ENCODE results near the gene DDC. TPM values are rescaled to one million over a fixed set of nuclear protein-coding genes. Genes with fewer than 3 reads are reported as not detected.

DDC gene
- total RNA-seq, 5 donors from 2014 or later (not counting 1 experiment from before 2014, with no cell fraction given), result not detected

DNA sequence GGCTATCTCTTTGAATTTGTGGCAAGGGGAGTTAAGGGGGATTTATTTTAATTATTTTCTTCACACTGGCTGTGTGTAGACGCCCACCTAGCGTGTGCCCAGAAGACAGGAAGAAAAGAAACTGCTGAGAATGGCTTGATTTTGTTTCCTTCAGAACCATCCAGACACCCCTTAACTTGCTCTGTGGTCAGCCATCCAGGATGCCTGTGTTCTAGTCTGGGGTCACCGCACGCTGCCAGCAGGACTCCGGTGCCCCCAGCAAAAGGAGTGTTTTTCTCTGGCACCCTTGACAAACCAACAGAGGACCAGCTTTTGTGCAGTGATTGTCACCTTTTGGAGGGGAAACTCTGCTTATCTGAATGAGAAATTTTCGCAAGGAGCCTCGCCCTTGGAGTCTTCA is 5.3 kb downstream of the DDC start:
- ChIA-PET CTCF (interaction anchor here in 1 of 2 donors (0.6 kb wide), 1 partner anchor 25 kb away, joined by 4 read pairs; no protein-coding TSS in a partner anchor), POLR2A (no interaction called here)
- ATAC-seq (replicated peaks in 1 of 4), result no peak
- Histone ChIP-seq H3K27ac (ENCODE audit: low read length) (no peak overlapping the region), H3K4me3 (ENCODE audit: control insufficient read depth in 1 of 2, extremely low read depth in 1 of 2, low read length in 1 of 2) (no peak overlapping the region), H3K4me1 (ENCODE audit: control insufficient read depth in 1 of 2, extremely low read depth in 1 of 2, insufficient read depth in 2 of 2, low read length in 2 of 2) (no peaks in the 10 kb centered on the region), H3K36me3 (ENCODE audit: control insufficient read depth in 2 of 2, extremely low read depth in 1 of 2, insufficient read depth in 1 of 2, low read length in 1 of 2) (no peaks in the 10 kb centered on the region), H3K9me3 (no peaks in the 10 kb centered on the region), H3K27me3 (replicated peaks in 1 of 2; ENCODE audit: control insufficient read depth in 2 of 2, extremely low read depth in 1 of 2, insufficient read depth in 2 of 2, low read length in 1 of 2) (peaks cover 0 to 40% of the 10 kb centered on the region in 2 experiments)
- Mint-ChIP-seq H3K4me1 (no peaks in the 10 kb centered on the region), H3K4me3 (no peak overlapping the region), H3K36me3 (no peaks in the 10 kb centered on the region), H3K27ac (no peak overlapping the region), H3K9me3 (no peaks in the 10 kb centered on the region), H3K27me3 (peaks cover 36 to 45% of the 10 kb centered on the region in 2 donors)
- 42% methylated on average over 4 of the region's 7 CpGs for WGBS (ENCODE audit: insufficient coverage)
- DNase-seq, result no peak

DNA sequence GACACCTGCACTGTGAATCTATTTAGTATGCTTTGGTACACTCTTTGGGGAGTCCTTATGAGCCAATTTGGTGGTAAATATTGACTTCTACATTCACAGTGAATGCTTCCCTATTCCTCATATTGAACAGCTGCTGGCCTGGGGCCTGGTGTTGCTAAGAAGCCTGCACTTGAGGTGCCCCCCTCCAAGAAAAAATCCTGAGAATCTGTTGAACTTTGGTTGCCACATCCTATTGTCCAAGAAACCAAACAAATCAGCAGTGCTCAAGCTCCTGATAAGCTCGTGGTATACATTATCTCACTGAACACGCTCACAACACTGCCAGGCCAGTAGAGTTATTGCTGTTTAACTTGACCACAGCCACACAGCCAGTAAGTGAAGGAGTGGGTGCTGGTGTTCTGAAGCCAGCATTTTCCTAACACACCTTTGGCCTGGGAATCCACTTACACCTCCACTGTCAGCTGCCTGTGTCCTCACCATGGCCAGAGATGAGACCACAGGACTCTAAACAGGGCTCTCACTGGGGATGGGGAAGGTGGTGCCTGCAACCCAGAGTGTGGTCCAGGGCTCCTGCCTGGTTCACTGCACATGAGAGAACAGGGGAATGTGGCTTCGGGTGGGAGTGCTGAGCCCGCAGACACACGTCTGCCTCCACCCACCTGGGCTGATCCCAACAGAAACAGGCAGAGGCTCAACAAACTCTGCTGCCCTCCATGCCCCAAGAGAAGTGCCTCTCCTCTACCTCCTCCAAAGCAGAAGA is 6.7 kb downstream of the DDC start:
- Histone ChIP-seq H3K27me3 (replicated peaks in 1 of 2; ENCODE audit: control insufficient read depth in 2 of 2, extremely low read depth in 1 of 2, insufficient read depth in 2 of 2, low read length in 1 of 2) (peaks cover 0 to 39% of the 10 kb centered on the region in 2 experiments), H3K9me3 (no peaks in the 10 kb centered on the region), H3K4me3 (ENCODE audit: control insufficient read depth in 1 of 2, extremely low read depth in 1 of 2, low read length in 1 of 2) (no peak overlapping the region), H3K4me1 (ENCODE audit: control insufficient read depth in 1 of 2, extremely low read depth in 1 of 2, insufficient read depth in 2 of 2, low read length in 2 of 2) (no peaks in the 10 kb centered on the region), H3K36me3 (ENCODE audit: control insufficient read depth in 2 of 2, extremely low read depth in 1 of 2, insufficient read depth in 1 of 2, low read length in 1 of 2) (no peaks in the 10 kb centered on the region), H3K27ac (ENCODE audit: low read length) (no peak overlapping the region)
- Mint-ChIP-seq H3K36me3 (no peaks in the 10 kb centered on the region), H3K4me1 (no peaks in the 10 kb centered on the region), H3K27me3 (peaks cover 32 to 35% of the 10 kb centered on the region in 2 donors), H3K9me3 (no peaks in the 10 kb centered on the region), H3K4me3 (no peak overlapping the region), H3K27ac (no peak overlapping the region)
- ChIA-PET POLR2A (no interaction called here), CTCF (interaction anchor here in 1 of 2 donors (0.5 kb wide), 1 partner anchor 813 kb away, joined by 5 read pairs; no protein-coding TSS in a partner anchor)
- ATAC-seq (replicated peaks in 1 of 4) (no peak), DNase-seq (no peak)
- 60% methylated on average over 2 of the region's 5 CpGs for whole genome bisulfite sequencing (ENCODE audit: insufficient coverage)

DNA sequence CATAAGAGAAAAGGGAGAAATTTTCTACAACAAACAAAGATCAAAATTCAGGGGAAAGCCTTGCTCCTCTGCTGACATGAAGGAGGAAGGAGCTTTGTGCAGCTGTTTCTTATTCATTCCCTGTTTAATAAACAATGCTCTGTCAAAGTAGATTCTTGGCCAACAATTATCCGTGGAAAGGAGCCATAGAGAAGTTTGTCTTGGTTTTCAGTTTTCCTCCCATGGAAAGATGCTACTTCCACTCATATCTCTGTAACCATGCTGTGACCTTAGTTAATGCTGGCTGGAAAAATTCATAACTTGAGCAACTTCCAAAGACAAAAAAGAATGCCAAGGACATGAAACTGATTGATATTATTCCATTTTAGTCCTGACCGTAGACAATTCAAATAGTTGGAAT is 8.1 kb downstream of the DDC start:
- H3K27ac Mint-ChIP-seq, result no peak overlapping the region
- H3K36me3 ChIP-seq (ENCODE audit: control insufficient read depth in 2 of 2, extremely low read depth in 1 of 2, insufficient read depth in 1 of 2, low read length in 1 of 2), result no peaks in the 10 kb centered on the region
- ChIA-PET POLR2A (no interaction called here), CTCF (no interaction called here)
- no peaks in the 10 kb centered on the region for H3K9me3 ChIP-seq
- peaks cover 40 to 43% of the 10 kb centered on the region in 2 donors for H3K27me3 Mint-ChIP-seq
- no peak overlapping the region for H3K4me3 Mint-ChIP-seq
- H3K27ac ChIP-seq (ENCODE audit: low read length), result no peak overlapping the region
- no CpG with 5 or more reads among the region's 2 CpGs for WGBS (ENCODE audit: insufficient coverage)
- ATAC-seq (replicated peaks in 1 of 4) (no peak), DNase-seq (no peak)
- no peaks in the 10 kb centered on the region for H3K4me1 Mint-ChIP-seq
- no peaks in the 10 kb centered on the region for H3K4me1 ChIP-seq (ENCODE audit: control insufficient read depth in 1 of 2, extremely low read depth in 1 of 2, insufficient read depth in 2 of 2, low read length in 2 of 2)
- H3K4me3 ChIP-seq (ENCODE audit: control insufficient read depth in 1 of 2, extremely low read depth in 1 of 2, low read length in 1 of 2), result no peak overlapping the region
- no peaks in the 10 kb centered on the region for H3K36me3 Mint-ChIP-seq
- no peaks in the 10 kb centered on the region for H3K9me3 Mint-ChIP-seq
- H3K27me3 ChIP-seq (replicated peaks in 1 of 2; ENCODE audit: control insufficient read depth in 2 of 2, extremely low read depth in 1 of 2, insufficient read depth in 2 of 2, low read length in 1 of 2), result peaks cover 0 to 43% of the 10 kb centered on the region in 2 experiments

DNA sequence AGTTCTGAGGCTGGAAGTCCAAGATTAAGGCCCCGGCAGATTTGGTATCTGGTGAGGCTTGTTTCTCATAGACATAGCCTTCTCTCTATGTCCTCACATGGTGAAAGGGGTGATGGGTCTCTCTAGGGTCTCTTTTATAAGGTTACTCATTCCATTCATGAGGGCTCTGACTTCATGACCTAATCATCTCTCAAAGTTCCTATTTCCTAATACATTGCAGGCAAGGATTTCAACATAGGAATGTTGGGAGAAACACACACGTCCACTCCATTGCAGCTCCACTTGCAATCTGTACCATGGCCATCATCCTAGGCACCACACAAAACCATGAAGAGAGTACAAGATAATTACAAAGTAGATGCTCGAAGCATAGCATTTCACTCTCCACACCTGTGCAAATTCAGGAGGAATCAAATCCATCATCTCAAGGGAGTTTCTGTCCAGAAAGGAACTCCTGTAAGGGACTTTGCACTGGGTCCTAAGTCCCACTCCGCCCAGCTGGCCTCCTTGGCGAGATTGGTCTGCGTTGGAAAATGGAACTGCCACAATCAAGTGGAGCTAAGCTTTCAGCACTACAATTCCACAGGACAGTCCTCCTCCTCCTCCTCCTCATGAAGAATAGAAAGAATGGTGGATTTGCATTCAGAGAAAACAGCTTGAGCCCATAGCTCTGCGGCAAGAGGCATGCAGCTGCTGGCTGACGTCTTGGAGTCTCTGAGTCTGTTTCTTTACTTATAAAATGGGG is 8.8 kb downstream of the DDC start:
- CTCF ChIA-PET, result interaction anchor here in 1 of 2 donors (0.6 kb wide), 1 partner anchor 331 kb away, joined by 3 read pairs; no protein-coding TSS in a partner anchor
- POLR2A ChIA-PET, result no interaction called here

DNA sequence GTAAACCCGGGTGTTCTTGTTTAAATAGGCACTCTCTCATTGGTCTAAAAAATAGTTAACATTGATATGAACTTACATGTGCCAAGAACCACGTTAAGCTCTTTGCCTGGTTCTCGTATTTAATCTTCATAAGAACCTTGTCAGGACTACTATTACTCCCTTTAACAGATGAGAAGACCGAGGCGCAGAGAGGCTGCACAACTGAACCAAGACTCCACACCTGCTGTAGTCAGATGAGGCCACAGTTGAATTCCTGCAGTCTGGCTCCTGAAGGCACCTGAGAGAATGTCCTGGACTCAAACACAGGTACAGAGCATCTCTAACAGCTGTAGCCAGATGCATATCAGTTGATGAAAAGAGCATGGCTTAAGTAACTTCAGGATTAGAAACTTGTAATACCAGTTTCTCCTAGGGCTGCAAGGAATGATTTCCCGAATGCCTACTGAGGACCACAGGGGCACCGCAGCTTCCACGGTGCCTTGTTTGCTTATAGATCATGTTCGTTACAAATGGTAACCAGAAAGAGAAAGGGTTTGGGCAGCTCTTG is 9.5 kb downstream of the DDC start:
- Mint-ChIP-seq H3K4me1 (no peaks in the 10 kb centered on the region), H3K27ac (no peak overlapping the region), H3K9me3 (no peaks in the 10 kb centered on the region), H3K27me3 (peaks cover 36 to 42% of the 10 kb centered on the region in 2 donors), H3K4me3 (no peak overlapping the region), H3K36me3 (no peaks in the 10 kb centered on the region)
- H3K36me3 ChIP-seq (ENCODE audit: control insufficient read depth in 2 of 2, extremely low read depth in 1 of 2, insufficient read depth in 1 of 2, low read length in 1 of 2), result no peaks in the 10 kb centered on the region
- peaks cover 0 to 36% of the 10 kb centered on the region in 2 experiments for H3K27me3 ChIP-seq (replicated peaks in 1 of 2; ENCODE audit: control insufficient read depth in 2 of 2, extremely low read depth in 1 of 2, insufficient read depth in 2 of 2, low read length in 1 of 2)
- H3K4me1 ChIP-seq (ENCODE audit: control insufficient read depth in 1 of 2, extremely low read depth in 1 of 2, insufficient read depth in 2 of 2, low read length in 2 of 2), result no peaks in the 10 kb centered on the region
- no peak for DNase-seq
- CTCF ChIA-PET, result interaction anchor here in 1 of 2 donors (0.6 kb wide), 1 partner anchor 330 kb away, joined by 3 read pairs; no protein-coding TSS in a partner anchor
- no peak overlapping the region for H3K4me3 ChIP-seq (ENCODE audit: control insufficient read depth in 1 of 2, extremely low read depth in 1 of 2, low read length in 1 of 2)
- ATAC-seq (replicated peaks in 1 of 4), result no peak
- no peak overlapping the region for H3K27ac ChIP-seq (ENCODE audit: low read length)
- 92% methylated on average over 7 of the region's 9 CpGs for WGBS (ENCODE audit: insufficient coverage)
- POLR2A ChIA-PET, result no interaction called here
- H3K9me3 ChIP-seq, result no peaks in the 10 kb centered on the region

More for the DNA sequence above, 8.8 kb downstream of the DDC start:
- Histone ChIP-seq H3K9me3 (no peaks in the 10 kb centered on the region), H3K27me3 (replicated peaks in 1 of 2; ENCODE audit: control insufficient read depth in 2 of 2, extremely low read depth in 1 of 2, insufficient read depth in 2 of 2, low read length in 1 of 2) (peaks cover 0 to 43% of the 10 kb centered on the region in 2 experiments), H3K27ac (ENCODE audit: low read length) (no peak overlapping the region), H3K4me3 (ENCODE audit: control insufficient read depth in 1 of 2, extremely low read depth in 1 of 2, low read length in 1 of 2) (no peak overlapping the region), H3K36me3 (ENCODE audit: control insufficient read depth in 2 of 2, extremely low read depth in 1 of 2, insufficient read depth in 1 of 2, low read length in 1 of 2) (no peaks in the 10 kb centered on the region), H3K4me1 (ENCODE audit: control insufficient read depth in 1 of 2, extremely low read depth in 1 of 2, insufficient read depth in 2 of 2, low read length in 2 of 2) (no peaks in the 10 kb centered on the region)
- H3K9me3 Mint-ChIP-seq, result no peaks in the 10 kb centered on the region
- DNase-seq (no peak), ATAC-seq (replicated peaks in 1 of 4) (no peak)
- no peaks in the 10 kb centered on the region for H3K4me1 Mint-ChIP-seq
- H3K27me3 Mint-ChIP-seq, result peaks cover 36 to 42% of the 10 kb centered on the region in 2 donors
- 40% methylated on average over 1 of the region's 8 CpGs for WGBS (ENCODE audit: insufficient coverage)
- H3K36me3 Mint-ChIP-seq, result no peaks in the 10 kb centered on the region
- H3K4me3 Mint-ChIP-seq, result no peak overlapping the region
- H3K27ac Mint-ChIP-seq, result no peak overlapping the region

Measured in T-cell (primary cell).